GM10266 (cell line): ENCODE measurements around the gene SHF.

ENCODE experiments used
- DNase-seq: peaks from one replicate; pipeline ENCODE4 v3.0.0; 2012; ENCODE audit errors: extremely low spot score
- CTCF ChIP-seq: IDR thresholded peaks from 2 replicates; pipeline ENCODE4 v1.5.1; 2012; ENCODE audit warnings: mild to moderate bottlenecking, low read depth; ENCODE audit not compliant: control insufficient read depth, insufficient read depth; ENCODE audit errors: missing control alignments

Gene SHF

GRCh38 chr15:45120081-45120972 is 67.4 kb downstream of the SHF start:
- no peak for TF ChIP-seq CTCF
- no peak for DNase-seq

GRCh38 chr15:45118996-45119395 is 68.8 kb downstream of the SHF start:
- TF ChIP-seq CTCF, result no peak
- no peak for DNase-seq

GRCh38 chr15:45118131-45118588 is 69.6 kb downstream of the SHF start:
- peak; percentile 94 for DNase-seq
- TF ChIP-seq CTCF, result peak; percentile 99

- no peak for TF ChIP-seq CTCF
- DNase-seq, result no peak
Observed at GRCh38 chr15:45117308-45118130, 70.2 kb downstream of the SHF start.
